A549 (cell line): Measurements from ENCODE around the gene WNT6.

Source experiments
- BHLHE40 ChIP-seq: IDR thresholded peaks from 2 replicates; pipeline ENCODE4 v1.6.1; 2012; ENCODE audit warnings: low read depth, low read length, inconsistent platforms
- CTCF ChIP-seq: fragments of >200 bp; sonication (Bioruptor Twin); formaldehyde crosslinking; IDR thresholded peaks from 3 replicates; pipeline ENCODE4 v1.5.1; 2016
- ESRRA ChIP-seq: fragments of 150-350 bp; IDR thresholded peaks from 2 replicates; pipeline ENCODE4 v1.6.1; 2014; ENCODE audit warnings: mild to moderate bottlenecking, low read length, borderline replicate concordance
- HMGXB4 ChIP-seq: fragments of 250-450 bp; sonication (Bioruptor Pico); IDR thresholded peaks from 2 replicates; pipeline ENCODE4 v1.5.0; 2021; ENCODE audit warnings: mild to moderate bottlenecking, moderate library complexity, borderline replicate concordance
- JUN ChIP-seq, 2 experiments: fragments of >200 bp; sonication (Bioruptor Twin); formaldehyde crosslinking; IDR thresholded peaks; 2 replicates in 1 of 2; 3 replicates in 1 of 2; pipeline ENCODE4 v1.6.1; 2016 to 2017
- MAX ChIP-seq: IDR thresholded peaks from 2 replicates; pipeline ENCODE4 v1.6.1; 2012
- NFE2L2 ChIP-seq: fragments of 150-350 bp; conservative IDR thresholded peaks from 2 replicates; pipeline ENCODE4 v1.6.1; 2014; ENCODE audit warnings: low read length
- POLR2A ChIP-seq: IDR thresholded peaks from 2 replicates; pipeline ENCODE4 v1.6.1; 2012; ENCODE audit warnings: mild to moderate bottlenecking, low read length
- RAD21 ChIP-seq, 2 experiments: fragments of >200 bp in 1 of 2; sonication (Bioruptor Twin) in 1 of 2; formaldehyde crosslinking in 1 of 2; IDR thresholded peaks in 1 of 2; conservative IDR thresholded peaks in 1 of 2; 2 replicates in 1 of 2; 3 replicates in 1 of 2; pipeline ENCODE4 v1.6.1; 2012 to 2018; ENCODE audit warnings: inconsistent platforms in 1 of 2
- SREBF2 ChIP-seq: fragments of 450-650 bp; IDR thresholded peaks from 2 replicates; pipeline ENCODE4 v1.6.1; 2014; ENCODE audit warnings: mild to moderate bottlenecking, moderate library complexity
- TP53 ChIP-seq: fragments of 250-450 bp; sonication (Bioruptor Pico); IDR thresholded peaks from 2 replicates; pipeline ENCODE4 v1.5.0; 2021; ENCODE audit warnings: mild to moderate bottlenecking, moderate library complexity
- USF2 ChIP-seq: fragments of 450-650 bp; IDR thresholded peaks from 2 replicates; pipeline ENCODE4 v1.6.1; 2014; ENCODE audit warnings: antibody characterized with exemption
- ZSCAN20 ChIP-seq: fragments of 250-450 bp; sonication (Bioruptor Pico); IDR thresholded peaks from 2 replicates; pipeline ENCODE4 v1.8.0; 2022; ENCODE audit warnings: mild to moderate bottlenecking, moderate library complexity

- TF ChIP-seq CTCF: no peak
- no peak for TF ChIP-seq POLR2A
- TF ChIP-seq NFE2L2: no peak
- TF ChIP-seq ESRRA: no peak
- no peak for TF ChIP-seq BHLHE40
- no peak for TF ChIP-seq MAX
- no peak for TF ChIP-seq RAD21 (conservative IDR thresholded peaks at IDR 0.05 in 1 of 2, IDR thresholded peaks at IDR 0.05 in 1 of 2)
- no peak for TF ChIP-seq SREBF2
- no peak for TF ChIP-seq HMGXB4 (CRISPR knock-in tag)
- TF ChIP-seq TP53 (CRISPR knock-in tag): no peak
- TF ChIP-seq JUN (IDR thresholded peaks at IDR 0.05): no peak
- no peak for TF ChIP-seq USF2
- no peak for TF ChIP-seq ZSCAN20 (CRISPR knock-in tag)
Measured at GRCh38 chr2:218822622-218823021, 37.0 kb upstream of the WNT6 start.
